NCI-H1694 (cell line): ENCODE measurements around the gene SLC35C1.

Experiments used
- DNase-seq: peaks from one replicate; lab custom pipeline; 2025; lab: John Stamatoyannopoulos, UW

The SLC35C1 gene

GRCh38 chr11:45846974-45847910 is 42.3 kb downstream of the SLC35C1 start, which contains the start of gene CRY2:
Gene CRY2, plus strand, starts transcription at chr11:45847475. Its CDS starts 16 bp downstream, at chr11:45847491.
- DNase-seq: peak; percentile 88

GRCh38 chr11:45847911-45848316 is 43.0 kb downstream of the SLC35C1 start:
- DNase-seq: no peak

- no peak for DNase-seq
Observed at GRCh38 chr11:45848654-45849081, 43.7 kb downstream of the SLC35C1 start.

GRCh38 chr11:45850446-45850845 is 45.5 kb downstream of the SLC35C1 start:
- DNase-seq: no peak

GRCh38 chr11:45851228-45851627 is 46.3 kb downstream of the SLC35C1 start:
- DNase-seq: no peak

- DNase-seq: no peak
Observed at GRCh38 chr11:45852018-45852711, 47.2 kb downstream of the SLC35C1 start.

- DNase-seq: no peak
Observed at GRCh38 chr11:45852712-45853101, 47.8 kb downstream of the SLC35C1 start.

- no peak for DNase-seq
Observed at GRCh38 chr11:45853332-45854219, 48.6 kb downstream of the SLC35C1 start.

- no peak for DNase-seq
Observed at GRCh38 chr11:45855308-45855707, 50.4 kb downstream of the SLC35C1 start.

- no peak for DNase-seq
Observed at GRCh38 chr11:45856044-45856468, 51.1 kb downstream of the SLC35C1 start.

GRCh38 chr11:45857961-45858474 is 53.1 kb downstream of the SLC35C1 start:
- DNase-seq: no peak

GRCh38 chr11:45858751-45859398 is 53.9 kb downstream of the SLC35C1 start:
- DNase-seq: no peak

- DNase-seq: peak; percentile 81
Observed at GRCh38 chr11:45859661-45860140, 54.8 kb downstream of the SLC35C1 start.

GRCh38 chr11:45860348-45860747 is 55.4 kb downstream of the SLC35C1 start:
- no peak for DNase-seq

GRCh38 chr11:45860764-45861510 is 56.0 kb downstream of the SLC35C1 start:
- no peak for DNase-seq
